Measurements from ENCODE around the gene GALNT7. TPM values are rescaled to one million over a fixed set of nuclear protein-coding genes. Genes with fewer than 3 reads are reported as not detected.

GALNT7 gene
- total RNA-seq, 2 experiments from 2014 or later = 21.6 to 23.6 TPM

- no peak for DNase-seq
- Mint-ChIP-seq H3K27ac (no peak overlapping the region), H3K9me3 (no peaks in the 10 kb centered on the region), H3K4me1 (peaks cover 37% of the 10 kb centered on the region), H3K36me3 (ENCODE audit: low read depth) (peaks cover 2% of the 10 kb centered on the region), H3K27me3 (no peaks in the 10 kb centered on the region), H3K4me3 (no peak overlapping the region)
- ChIA-PET POLR2A (no interaction called here), CTCF (no interaction called here)
Observed at GRCh38 chr4:173188648-173189047, 20.0 kb downstream of the GALNT7 start.

GRCh38 chr4:173189117-173189693 is 20.6 kb downstream of the GALNT7 start:
- Mint-ChIP-seq H3K27me3 (no peaks in the 10 kb centered on the region), H3K4me3 (no peak overlapping the region), H3K4me1 (peaks cover 37% of the 10 kb centered on the region), H3K9me3 (no peaks in the 10 kb centered on the region), H3K36me3 (ENCODE audit: low read depth) (peaks cover 2% of the 10 kb centered on the region), H3K27ac (no peak overlapping the region)
- DNase-seq = no peak
- ChIA-PET POLR2A (no interaction called here), CTCF (no interaction called here)

GRCh38 chr4:173191623-173192041 is 23.0 kb downstream of the GALNT7 start:
- CTCF ChIA-PET = no interaction called here
- Mint-ChIP-seq H3K4me3 (no peak overlapping the region), H3K4me1 (peaks cover 24% of the 10 kb centered on the region), H3K36me3 (ENCODE audit: low read depth) (peaks cover 2% of the 10 kb centered on the region), H3K9me3 (no peaks in the 10 kb centered on the region), H3K27ac (no peak overlapping the region), H3K27me3 (no peaks in the 10 kb centered on the region)
- DNase-seq = no peak
- POLR2A ChIA-PET = no interaction called here

DNA sequence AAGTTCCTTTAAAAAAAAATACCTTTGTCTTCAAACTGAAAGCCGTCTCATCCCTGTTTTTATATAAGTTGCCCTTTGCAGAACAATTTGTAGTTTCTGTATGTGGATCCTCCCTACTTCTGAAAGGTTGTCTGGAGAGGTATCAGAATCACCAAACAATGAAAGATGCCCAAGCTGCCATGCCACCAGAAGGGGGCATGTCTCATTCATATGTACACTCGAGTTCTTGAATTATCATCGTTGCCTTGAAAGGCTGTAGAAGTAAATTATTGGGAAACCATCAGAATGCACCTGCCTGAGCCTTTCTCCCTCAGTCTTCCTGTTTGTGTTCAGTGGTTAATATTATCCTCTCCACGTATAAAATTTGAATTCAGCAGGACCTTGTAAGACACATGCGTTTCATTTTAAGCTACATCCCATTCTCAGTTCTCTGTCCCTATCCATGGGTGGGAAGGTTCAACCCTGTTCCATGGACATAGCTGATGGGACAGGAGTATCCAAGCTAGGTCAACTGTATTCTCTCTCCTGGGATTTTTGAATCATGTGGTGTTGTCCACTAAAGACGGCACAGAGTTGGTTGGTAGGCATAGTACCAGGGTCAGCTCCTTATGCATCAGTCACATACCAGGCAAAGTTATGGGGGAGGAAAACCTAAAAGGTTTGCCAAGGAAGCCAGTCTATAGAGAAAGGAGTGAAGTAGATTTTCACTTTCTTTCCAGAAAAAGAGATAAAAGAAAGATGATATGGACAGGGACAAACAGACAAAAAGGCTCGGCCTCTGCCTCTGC is 24.0 kb downstream of the GALNT7 start:
- Mint-ChIP-seq H3K27me3 (no peaks in the 10 kb centered on the region), H3K36me3 (ENCODE audit: low read depth) (peaks cover 2% of the 10 kb centered on the region), H3K9me3 (no peaks in the 10 kb centered on the region), H3K4me3 (no peak overlapping the region), H3K4me1 (peaks cover 24% of the 10 kb centered on the region), H3K27ac (no peak overlapping the region)
- ChIA-PET CTCF (no interaction called here), POLR2A (no interaction called here)
- DNase-seq = no peak

DNA sequence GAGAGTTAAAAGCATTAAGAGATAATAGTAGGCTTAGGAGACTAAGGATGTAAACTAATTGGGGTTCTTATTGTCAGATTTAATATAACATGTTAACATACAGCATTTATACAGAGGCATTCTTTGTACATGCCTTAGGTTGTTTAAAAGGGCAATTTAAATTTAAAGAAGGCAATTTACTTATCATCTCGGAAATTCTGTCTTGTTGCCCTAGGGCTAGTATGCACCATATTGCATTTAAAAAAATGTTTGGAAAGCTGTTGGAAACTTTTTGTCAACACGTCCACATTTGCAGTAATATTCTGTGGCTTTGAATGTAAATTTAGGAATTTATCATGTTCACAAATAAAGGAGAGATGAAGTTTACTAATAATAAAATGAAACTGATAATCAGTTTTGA is 25.5 kb downstream of the GALNT7 start:
- Mint-ChIP-seq H3K27me3 (no peaks in the 10 kb centered on the region), H3K4me3 (no peak overlapping the region), H3K9me3 (no peaks in the 10 kb centered on the region), H3K27ac (no peak overlapping the region), H3K36me3 (ENCODE audit: low read depth) (no peaks in the 10 kb centered on the region), H3K4me1 (peaks cover 24% of the 10 kb centered on the region)
- DNase-seq = no peak
- ChIA-PET POLR2A (no interaction called here), CTCF (no interaction called here)

DNA sequence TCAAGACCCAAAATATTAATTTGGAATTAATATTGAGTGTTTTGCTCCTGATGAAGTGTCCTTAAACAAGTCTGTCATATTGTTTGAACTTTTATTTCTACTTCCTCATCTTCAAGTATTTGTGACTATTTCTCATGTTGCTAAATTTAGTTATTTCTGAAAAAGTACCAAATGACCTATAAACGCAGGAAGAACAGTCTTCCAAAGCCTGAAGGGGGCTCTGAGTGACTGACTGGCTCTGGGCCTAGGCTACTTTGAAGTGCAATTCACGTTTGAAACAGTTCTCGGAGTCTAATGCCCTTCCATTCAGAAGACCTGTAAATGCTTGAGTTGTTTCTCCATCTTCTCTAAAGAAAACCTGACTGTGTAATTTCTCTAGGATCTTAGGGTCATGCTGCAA is 26.5 kb downstream of the GALNT7 start:
- H3K27me3 Mint-ChIP-seq = no peaks in the 10 kb centered on the region
- no peak overlapping the region for H3K27ac Mint-ChIP-seq
- H3K4me3 Mint-ChIP-seq = no peak overlapping the region
- no peaks in the 10 kb centered on the region for H3K36me3 Mint-ChIP-seq (ENCODE audit: low read depth)
- no peak for DNase-seq
- no peaks in the 10 kb centered on the region for H3K9me3 Mint-ChIP-seq
- H3K4me1 Mint-ChIP-seq = peaks cover 22% of the 10 kb centered on the region
- CTCF ChIA-PET = no interaction called here
- POLR2A ChIA-PET = no interaction called here

DNA sequence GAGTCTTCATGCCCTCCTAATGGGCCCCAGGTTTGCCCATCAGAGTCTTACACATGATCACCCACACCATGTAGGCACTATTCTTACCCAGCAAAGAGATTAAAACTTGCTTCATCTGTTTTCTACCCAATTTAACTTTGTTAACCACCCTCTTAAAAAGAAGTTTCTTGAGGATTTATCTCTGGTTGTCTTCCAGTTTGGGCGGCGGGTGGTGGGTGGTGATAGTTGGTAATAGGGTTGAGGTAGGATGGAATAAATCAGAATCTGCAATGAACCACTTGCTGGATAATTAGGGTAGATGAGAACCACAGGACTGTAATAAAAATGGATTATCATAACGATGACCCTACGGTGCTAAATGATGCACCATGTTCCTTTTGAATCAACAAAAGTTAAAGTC is 30.9 kb downstream of the GALNT7 start:
- Mint-ChIP-seq H3K36me3 (ENCODE audit: low read depth) (peaks cover 8% of the 10 kb centered on the region), H3K4me3 (no peak overlapping the region), H3K4me1 (no peaks in the 10 kb centered on the region), H3K27me3 (no peaks in the 10 kb centered on the region), H3K9me3 (peaks cover 12% of the 10 kb centered on the region), H3K27ac (no peak overlapping the region)
- POLR2A ChIA-PET = no interaction called here
- CTCF ChIA-PET = no interaction called here
- DNase-seq = no peak

- no peaks in the 10 kb centered on the region for H3K4me1 Mint-ChIP-seq
- CTCF ChIA-PET = no interaction called here
- DNase-seq = no peak
- H3K9me3 Mint-ChIP-seq = peaks cover 16% of the 10 kb centered on the region
- POLR2A ChIA-PET = no interaction called here
- peaks cover 11% of the 10 kb centered on the region for H3K36me3 Mint-ChIP-seq (ENCODE audit: low read depth)
- H3K4me3 Mint-ChIP-seq = no peak overlapping the region
- no peaks in the 10 kb centered on the region for H3K27me3 Mint-ChIP-seq
- no peak overlapping the region for H3K27ac Mint-ChIP-seq
Observed at GRCh38 chr4:173200103-173200884, 31.7 kb downstream of the GALNT7 start.

DNA sequence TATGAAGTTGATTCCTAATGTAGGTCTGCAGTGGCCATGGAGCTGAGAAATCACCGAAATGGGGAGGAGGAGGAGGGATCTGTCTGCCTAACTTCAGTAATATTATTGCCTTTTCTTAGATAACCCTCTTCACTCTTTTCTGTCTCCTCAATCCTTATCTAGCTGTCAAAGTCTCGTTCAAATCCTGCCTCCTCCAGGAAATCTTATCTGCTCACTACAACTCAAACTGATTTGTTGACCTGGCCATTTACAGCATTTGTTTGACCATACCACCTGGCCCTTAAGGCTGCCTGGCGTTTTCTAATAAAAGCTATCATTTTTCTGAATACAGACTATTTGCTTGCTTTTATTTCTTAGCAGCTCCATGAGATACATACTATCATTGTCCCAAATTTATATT is 33.8 kb downstream of the GALNT7 start:
- DNase-seq = no peak
- H3K27me3 Mint-ChIP-seq = no peaks in the 10 kb centered on the region
- H3K36me3 Mint-ChIP-seq (ENCODE audit: low read depth) = peaks cover 14% of the 10 kb centered on the region
- H3K9me3 Mint-ChIP-seq = peaks cover 17% of the 10 kb centered on the region
- H3K4me3 Mint-ChIP-seq = no peak overlapping the region
- ChIA-PET CTCF (interaction anchor here (0.6 to 0.7 kb wide), 3 partner anchors 24 to 68 kb away, joined by 3 to 6 read pairs (median 4); no protein-coding TSS in a partner anchor), POLR2A (interaction anchor here (0.6 kb wide), 2 partner anchors 21 to 176 kb away, joined by 3 read pairs; no protein-coding TSS in a partner anchor)
- no peak overlapping the region for H3K27ac Mint-ChIP-seq
- H3K4me1 Mint-ChIP-seq = no peaks in the 10 kb centered on the region

DNA sequence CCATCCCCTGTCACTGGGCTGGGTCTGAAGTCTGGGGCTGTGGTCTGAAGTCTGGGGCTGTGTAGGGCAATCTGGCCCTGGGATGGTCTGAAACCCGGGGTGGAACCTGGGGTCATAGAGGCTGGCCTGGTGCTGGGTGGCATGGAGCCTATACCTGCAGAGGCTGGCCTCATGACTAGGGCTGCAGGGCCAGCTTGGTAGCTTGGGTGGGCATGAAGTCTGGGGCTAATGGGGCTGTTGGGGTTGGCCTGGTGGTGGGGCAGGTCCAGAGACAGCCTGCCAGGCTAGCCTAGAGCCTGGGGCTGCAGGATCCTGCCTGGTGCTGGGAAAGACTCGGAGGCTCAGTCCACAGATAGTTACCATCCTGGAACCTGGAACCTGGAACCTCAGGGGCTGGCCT is 37.0 kb downstream of the GALNT7 start:
- no peaks in the 10 kb centered on the region for H3K4me1 Mint-ChIP-seq
- POLR2A ChIA-PET = no interaction called here
- peaks cover 16% of the 10 kb centered on the region for H3K36me3 Mint-ChIP-seq (ENCODE audit: low read depth)
- CTCF ChIA-PET = no interaction called here
- peaks cover 17% of the 10 kb centered on the region for H3K9me3 Mint-ChIP-seq
- no peak for DNase-seq
- H3K27me3 Mint-ChIP-seq = no peaks in the 10 kb centered on the region
- H3K27ac Mint-ChIP-seq = no peak overlapping the region
- H3K4me3 Mint-ChIP-seq = no peak overlapping the region

DNA sequence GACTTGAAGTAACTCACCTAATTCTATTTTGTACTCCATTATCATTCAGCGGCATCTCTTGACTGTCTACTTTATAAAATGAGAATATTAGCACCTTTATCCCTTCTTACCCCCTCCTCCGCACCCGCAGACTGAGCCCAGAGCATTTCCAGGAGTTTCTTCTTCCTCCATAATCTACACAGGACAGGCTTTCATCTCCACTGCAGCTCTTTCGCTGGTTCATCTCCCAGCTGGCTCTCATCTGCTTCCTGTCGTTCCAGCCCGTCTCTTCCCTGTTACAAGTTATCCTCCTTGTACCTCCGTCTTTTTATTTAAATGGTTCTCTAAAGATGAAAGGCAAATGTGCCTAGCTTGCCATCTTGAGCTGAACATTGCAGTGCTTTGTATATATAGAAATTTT is 39.8 kb downstream of the GALNT7 start:
- Mint-ChIP-seq H3K4me1 (no peaks in the 10 kb centered on the region), H3K27ac (no peak overlapping the region), H3K27me3 (no peaks in the 10 kb centered on the region), H3K36me3 (ENCODE audit: low read depth) (peaks cover 16% of the 10 kb centered on the region), H3K4me3 (no peak overlapping the region), H3K9me3 (peaks cover 14% of the 10 kb centered on the region)
- no peak for DNase-seq
- ChIA-PET CTCF (interaction anchor here (0.6 kb wide), 2 partner anchors 29 to 60 kb away, joined by 3 read pairs; no protein-coding TSS in a partner anchor), POLR2A (no interaction called here)

- no peak for DNase-seq
- H3K27me3 Mint-ChIP-seq = no peaks in the 10 kb centered on the region
- no peak overlapping the region for H3K4me3 Mint-ChIP-seq
- H3K36me3 Mint-ChIP-seq (ENCODE audit: low read depth) = peaks cover 2% of the 10 kb centered on the region
- no peaks in the 10 kb centered on the region for H3K4me1 Mint-ChIP-seq
- H3K9me3 Mint-ChIP-seq = no peaks in the 10 kb centered on the region
- no peak overlapping the region for H3K27ac Mint-ChIP-seq
- POLR2A ChIA-PET = no interaction called here
- CTCF ChIA-PET = no interaction called here
Observed at GRCh38 chr4:173211222-173211621, 42.6 kb downstream of the GALNT7 start.

GRCh38 chr4:173211838-173212237 is 43.2 kb downstream of the GALNT7 start:
- Mint-ChIP-seq H3K9me3 (no peaks in the 10 kb centered on the region), H3K4me1 (no peaks in the 10 kb centered on the region), H3K27ac (no peak overlapping the region), H3K4me3 (no peak overlapping the region), H3K36me3 (ENCODE audit: low read depth) (peaks cover 2% of the 10 kb centered on the region), H3K27me3 (no peaks in the 10 kb centered on the region)
- ChIA-PET POLR2A (no interaction called here), CTCF (no interaction called here)
- DNase-seq = no peak

Data from activated CD4-positive, alpha-beta T cell treated with anti-CD3 and anti-CD28 coated beads, Interleukin-2, amount 10 ng/mL, durations not matched to agents 7 days and 5 days (primary cell).